Ectodermal cell (in vitro differentiated cells): ENCODE results near the gene ADCY1.

Experiments used
- H3K27ac ChIP-seq: 2 replicates; pipeline ENCODE4 v1.7.0; 2013; ENCODE audit warnings: mild to moderate bottlenecking, low read depth, low read length; ENCODE audit not compliant: insufficient read depth, poor library complexity, severe bottlenecking
- H3K27me3 ChIP-seq: 2 replicates; pipeline ENCODE4 v1.7.0; 2013; ENCODE audit warnings: mild to moderate bottlenecking, low read length; ENCODE audit not compliant: insufficient read depth, control insufficient read depth, poor library complexity, severe bottlenecking
- H3K36me3 ChIP-seq: one replicate; pipeline ENCODE4 v1.7.0; 2013; ENCODE audit warnings: low read length; ENCODE audit not compliant: control insufficient read depth, insufficient read depth
- H3K4me1 ChIP-seq: one replicate; pipeline ENCODE4 v1.7.0; 2013; ENCODE audit warnings: low read length; ENCODE audit not compliant: control insufficient read depth, insufficient read depth
- H3K4me3 ChIP-seq: 2 replicates; pipeline ENCODE4 v1.7.0; 2013; ENCODE audit warnings: low read depth, low read length, control low read depth; ENCODE audit not compliant: insufficient read depth
- H3K9me3 ChIP-seq: 2 replicates; pipeline ENCODE4 v1.7.0; 2013; ENCODE audit warnings: mild to moderate bottlenecking, low read length, moderate library complexity; ENCODE audit not compliant: control insufficient read depth
- WGBS, 2 experiments: methylation state at CpG; one replicate each; pipeline ENCODE4 v1.1.7; 2013; ENCODE audit warnings: missing lambda C conversion rate in 2 of 2; 5-methylcytosine and 5-hydroxymethylcytosine counted together

Gene ADCY1

GRCh38 chr7:45576249-45576929 is 2.2 kb downstream of the ADCY1 start:
- Histone ChIP-seq H3K4me1 (peaks cover 27% of the 10 kb centered on the region), H3K27me3 (peaks cover 43% of the 10 kb centered on the region), H3K36me3 (no peaks in the 10 kb centered on the region), H3K4me3 (no peak overlapping the region), H3K27ac (no peak overlapping the region), H3K9me3 (no peaks in the 10 kb centered on the region)
- WGBS, 2 experiments: 84% methylated on average over 11 of the region's 12 CpGs

DNA sequence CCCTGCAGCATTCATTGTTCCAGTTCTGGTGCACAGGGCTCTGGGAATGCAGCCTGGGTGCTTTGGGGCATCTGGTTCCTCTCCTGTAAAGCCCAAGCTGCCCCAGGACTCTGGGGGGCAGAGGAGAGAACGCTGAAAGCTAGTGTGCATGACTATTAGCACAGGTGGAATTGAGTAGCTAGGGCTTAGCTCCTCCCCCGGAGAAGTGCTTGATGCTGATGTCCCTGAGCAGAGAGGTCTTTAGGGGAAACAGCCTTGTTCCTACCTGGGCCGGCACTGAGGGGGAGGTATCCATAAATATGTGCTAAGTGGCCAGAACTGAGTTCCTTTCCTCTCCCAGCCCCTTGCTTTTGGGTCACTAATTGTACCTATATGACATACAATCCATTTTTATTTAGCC is 3.9 kb downstream of the ADCY1 start:
- Histone ChIP-seq H3K27me3 (peaks cover 33% of the 10 kb centered on the region), H3K36me3 (no peaks in the 10 kb centered on the region), H3K4me3 (no peak overlapping the region), H3K27ac (no peak overlapping the region), H3K9me3 (no peaks in the 10 kb centered on the region), H3K4me1 (peaks cover 35% of the 10 kb centered on the region)
- WGBS, 2 experiments: 76% methylated on average over 3 of the region's 3 CpGs

DNA sequence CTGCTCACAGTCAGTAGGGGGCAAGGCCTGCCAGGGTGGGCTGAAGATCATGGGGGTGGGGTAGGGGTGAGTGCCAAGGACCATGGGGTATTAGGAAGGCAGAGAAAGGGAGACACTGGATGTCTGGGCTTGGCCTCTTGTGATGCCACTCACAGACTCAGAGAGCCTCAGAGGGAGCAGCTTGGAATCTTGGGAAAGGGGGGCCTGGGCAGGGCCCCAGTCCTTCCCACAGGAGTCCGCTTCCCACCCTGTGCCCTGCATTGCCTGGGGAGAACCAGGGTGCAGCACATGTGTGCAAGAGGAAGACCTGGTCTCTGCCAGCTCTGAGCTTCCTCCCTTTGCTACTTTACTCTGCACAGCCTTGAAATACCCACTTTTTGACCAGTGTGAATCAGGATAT is 4.3 kb downstream of the ADCY1 start:
- Histone ChIP-seq H3K4me1 (peaks cover 39% of the 10 kb centered on the region), H3K9me3 (no peaks in the 10 kb centered on the region), H3K27me3 (peaks cover 28% of the 10 kb centered on the region), H3K36me3 (no peaks in the 10 kb centered on the region), H3K4me3 (no peak overlapping the region), H3K27ac (no peak overlapping the region)
- 96 to 100% methylated on average over 1 of the region's 1 CpG for WGBS, 2 experiments

DNA sequence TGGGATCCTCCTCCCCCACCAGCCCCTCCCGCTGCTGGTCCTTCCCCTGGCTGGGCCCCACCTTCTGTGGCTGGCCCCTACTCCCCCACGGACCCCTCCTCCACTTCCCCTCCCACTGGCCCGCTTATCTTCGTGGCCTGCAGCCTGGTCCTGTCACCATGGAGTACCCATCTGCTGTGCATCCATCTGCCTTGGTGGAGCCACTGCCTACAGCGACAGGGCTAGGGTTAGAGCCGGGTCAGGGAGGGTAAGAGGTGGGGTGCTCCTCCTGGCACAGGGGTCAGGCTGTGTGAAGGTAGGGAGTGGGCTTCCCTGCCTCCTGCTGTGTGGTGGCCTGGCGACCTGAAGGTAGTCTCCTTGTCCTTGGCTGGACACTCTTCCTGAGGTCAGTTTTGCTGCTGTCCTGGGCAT is 5.2 kb downstream of the ADCY1 start:
- WGBS, 2 experiments: 47 to 48% methylated on average over 7 of the region's 7 CpGs

GRCh38 chr7:45580053-45580872 is 6.1 kb downstream of the ADCY1 start:
- Histone ChIP-seq H3K4me1 (peaks cover 29% of the 10 kb centered on the region), H3K4me3 (no peak overlapping the region), H3K27ac (no peak overlapping the region), H3K9me3 (no peaks in the 10 kb centered on the region), H3K27me3 (peaks cover 14% of the 10 kb centered on the region), H3K36me3 (no peaks in the 10 kb centered on the region)
- 89 to 90% methylated on average over 16 of the region's 16 CpGs for WGBS, 2 experiments

More for the DNA sequence above, 5.2 kb downstream of the ADCY1 start:
- peaks cover 21% of the 10 kb centered on the region for H3K27me3 ChIP-seq
- H3K9me3 ChIP-seq: no peaks in the 10 kb centered on the region
- H3K4me3 ChIP-seq: no peak overlapping the region
- no peak overlapping the region for H3K27ac ChIP-seq
- peaks cover 34% of the 10 kb centered on the region for H3K4me1 ChIP-seq
- H3K36me3 ChIP-seq: no peaks in the 10 kb centered on the region

GRCh38 chr7:45581271-45581780 is 7.2 kb downstream of the ADCY1 start:
- no peak overlapping the region for H3K4me3 ChIP-seq
- peaks cover 4% of the 10 kb centered on the region for H3K27me3 ChIP-seq
- H3K4me1 ChIP-seq: peaks cover 27% of the 10 kb centered on the region
- no peaks in the 10 kb centered on the region for H3K9me3 ChIP-seq
- WGBS, 2 experiments: 89 to 90% methylated on average over 5 to 6 of the region's 6 CpGs
- H3K36me3 ChIP-seq: no peaks in the 10 kb centered on the region
- H3K27ac ChIP-seq: no peak overlapping the region

GRCh38 chr7:45582136-45582749 is 8.1 kb downstream of the ADCY1 start:
- Histone ChIP-seq H3K27me3 (no peaks in the 10 kb centered on the region), H3K4me3 (no peak overlapping the region)
- 50 to 59% methylated on average over 4 of the region's 5 CpGs for WGBS, 2 experiments

GRCh38 chr7:45582868-45583277 is 8.7 kb downstream of the ADCY1 start:
- Histone ChIP-seq H3K36me3 (no peaks in the 10 kb centered on the region), H3K9me3 (no peaks in the 10 kb centered on the region), H3K4me3 (no peak overlapping the region), H3K27ac (no peak overlapping the region), H3K27me3 (no peaks in the 10 kb centered on the region), H3K4me1 (peaks cover 25% of the 10 kb centered on the region)
- 52 to 54% methylated on average over 9 of the region's 9 CpGs for WGBS, 2 experiments

More at GRCh38 chr7:45582136-45582749, 8.1 kb downstream of the ADCY1 start:
- no peaks in the 10 kb centered on the region for H3K9me3 ChIP-seq
- peaks cover 27% of the 10 kb centered on the region for H3K4me1 ChIP-seq
- no peaks in the 10 kb centered on the region for H3K36me3 ChIP-seq
- H3K27ac ChIP-seq: no peak overlapping the region

DNA sequence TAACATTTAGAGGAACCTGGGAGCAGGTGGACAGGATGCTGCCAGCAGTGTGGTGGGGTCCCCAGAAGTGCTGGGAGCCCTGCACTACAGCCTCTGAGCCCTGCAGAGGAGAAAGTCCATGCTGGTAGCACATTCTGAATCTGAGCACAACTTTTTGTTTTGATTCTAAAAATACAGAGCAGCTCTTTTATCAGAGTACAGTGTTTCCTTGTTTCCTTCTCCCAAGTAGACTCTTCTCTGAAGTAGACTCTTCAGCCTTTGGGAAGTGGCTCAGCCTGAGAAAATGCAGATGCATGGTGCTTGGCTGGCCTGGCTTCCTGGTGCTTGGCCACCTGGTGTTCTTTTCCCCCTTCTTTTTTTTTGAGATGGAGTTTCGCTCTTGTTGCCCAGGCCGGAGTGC is 9.1 kb downstream of the ADCY1 start:
- H3K4me3 ChIP-seq: no peak overlapping the region
- H3K4me1 ChIP-seq: peaks cover 23% of the 10 kb centered on the region
- 61 to 66% methylated on average over 2 of the region's 2 CpGs for WGBS, 2 experiments
- H3K27me3 ChIP-seq: no peaks in the 10 kb centered on the region
- H3K36me3 ChIP-seq: no peaks in the 10 kb centered on the region
- no peaks in the 10 kb centered on the region for H3K9me3 ChIP-seq
- no peak overlapping the region for H3K27ac ChIP-seq
